HAP-1 (cell line): ENCODE data around the gene HADHA.
"Not testable (repeated sequence)": the region's sequence is repeated elsewhere in the genome, so short reads cannot be mapped to it uniquely, and the experiment has no call there.

Source experiments
- DNase-seq, 2 experiments: peaks; one replicate each; pipeline ENCODE4 v3.0.0-alpha.2; 2016 to 2020; ENCODE audit warnings: low spot score in 2 of 2
- H3K27me3 ChIP-seq: fragments of 250-450 bp; sonication (Bioruptor Pico); 2 replicates; pipeline ENCODE4 v1.5.1; 2020; ENCODE audit warnings: low read depth, mild to moderate bottlenecking, moderate library complexity
- H3K36me3 ChIP-seq: fragments of 250-450 bp; sonication (Bioruptor Pico); replicated peaks from 2 replicates; pipeline ENCODE4 v1.5.1; 2020; ENCODE audit warnings: mild to moderate bottlenecking
- H3K4me1 ChIP-seq: fragments of 250-450 bp; sonication (Bioruptor Pico); 2 replicates; pipeline ENCODE4 v1.5.1; 2020; ENCODE audit warnings: mild to moderate bottlenecking
- H3K4me3 ChIP-seq: fragments of 250-450 bp; sonication (Bioruptor Pico); 2 replicates; pipeline ENCODE4 v1.5.1; 2020; ENCODE audit warnings: mild to moderate bottlenecking, moderate library complexity
- H3K9me3 ChIP-seq: fragments of 250-450 bp; sonication (Bioruptor Pico); 2 replicates; pipeline ENCODE4 v1.5.1; 2020; ENCODE audit warnings: mild to moderate bottlenecking, moderate library complexity
- in situ Hi-C: fragments of 300-500 bp; cut with MboI; formaldehyde crosslinking; loops from 3 replicates; pipeline ENCODE4 v1.14.3; 2020; ENCODE audit warnings: low sequenced_read_pairs, inconsistent platforms, mixed read lengths

HADHA gene

GRCh38 chr2:26172189-26172870 lies 72.1 kb downstream of the HADHA start:
- in situ Hi-C loops, result no loop called here
- Histone ChIP-seq H3K4me3 (peak overlapping the region; percentile 29), H3K27me3 (no peaks in the 10 kb centered on the region), H3K4me1 (no peaks in the 10 kb centered on the region; the same call in 1 of the 2 replicates), H3K9me3 (no peaks in the 10 kb centered on the region), H3K36me3 (no peaks in the 10 kb centered on the region; the same call in 1 of the 2 replicates)
- peak; percentile 40 to 70 for DNase-seq

- Histone ChIP-seq H3K9me3 (no peaks in the 10 kb centered on the region), H3K27me3 (no peaks in the 10 kb centered on the region), H3K36me3 (no peaks in the 10 kb centered on the region), H3K4me1 (no peaks in the 10 kb centered on the region; the same call in 1 of the 2 replicates), H3K4me3 (no peak overlapping the region)
- in situ Hi-C loops, result no loop called here
- DNase-seq, result no peak
Measured at GRCh38 chr2:26170795-26171194, 73.6 kb downstream of the HADHA start.

GRCh38 chr2:26169681-26170414 lies 74.6 kb downstream of the HADHA start:
- H3K36me3 ChIP-seq, result no peaks in the 10 kb centered on the region
- DNase-seq, result no peak
- H3K9me3 ChIP-seq, result no peaks in the 10 kb centered on the region
- H3K4me1 ChIP-seq, result no peaks in the 10 kb centered on the region; the same call in 1 of the 2 replicates
- no peak overlapping the region for H3K4me3 ChIP-seq
- no peaks in the 10 kb centered on the region for H3K27me3 ChIP-seq
- in situ Hi-C loops, result no loop called here

GRCh38 chr2:26169226-26169625 lies 75.2 kb downstream of the HADHA start:
- in situ Hi-C loops, result no loop called here
- no peak for DNase-seq
- Histone ChIP-seq H3K27me3 (no peaks in the 10 kb centered on the region), H3K9me3 (no peaks in the 10 kb centered on the region), H3K4me1 (no peaks in the 10 kb centered on the region; the same call in 1 of the 2 replicates), H3K36me3 (no peaks in the 10 kb centered on the region), H3K4me3 (no peak overlapping the region)

GRCh38 chr2:26168785-26169184 lies 75.6 kb downstream of the HADHA start:
- DNase-seq, result no peak
- Histone ChIP-seq H3K36me3 (no peaks in the 10 kb centered on the region), H3K9me3 (no peaks in the 10 kb centered on the region), H3K27me3 (no peaks in the 10 kb centered on the region), H3K4me3 (no peak overlapping the region), H3K4me1 (no peaks in the 10 kb centered on the region)
- in situ Hi-C loops, result no loop called here

- DNase-seq, H3K9me3 ChIP-seq, H3K4me1 ChIP-seq, H3K27me3 ChIP-seq, H3K4me3 ChIP-seq, in situ Hi-C loops, H3K36me3 ChIP-seq: not testable (repeated sequence)
Measured at GRCh38 chr2:26166541-26166940, 77.9 kb downstream of the HADHA start.

GRCh38 chr2:26165403-26165802 lies 79.0 kb downstream of the HADHA start:
- in situ Hi-C loops, result no loop called here
- Histone ChIP-seq H3K9me3 (no peaks in the 10 kb centered on the region), H3K27me3 (no peaks in the 10 kb centered on the region), H3K4me3 (no peak overlapping the region), H3K4me1 (no peaks in the 10 kb centered on the region), H3K36me3 (no peaks in the 10 kb centered on the region)
- no peak for DNase-seq

- H3K9me3 ChIP-seq, result no peaks in the 10 kb centered on the region
- no peaks in the 10 kb centered on the region for H3K36me3 ChIP-seq
- no peak overlapping the region for H3K4me3 ChIP-seq
- no peaks in the 10 kb centered on the region for H3K4me1 ChIP-seq
- in situ Hi-C loops, result no loop called here
- no peak for DNase-seq
- no peaks in the 10 kb centered on the region for H3K27me3 ChIP-seq
Measured at GRCh38 chr2:26164641-26165211, 79.7 kb downstream of the HADHA start.

GRCh38 chr2:26164231-26164630 lies 80.2 kb downstream of the HADHA start:
- no peak for DNase-seq
- in situ Hi-C loops, result no loop called here
- H3K9me3 ChIP-seq, result no peaks in the 10 kb centered on the region
- H3K36me3 ChIP-seq, result no peaks in the 10 kb centered on the region
- H3K4me1 ChIP-seq, result no peaks in the 10 kb centered on the region
- H3K27me3 ChIP-seq, result no peaks in the 10 kb centered on the region
- H3K4me3 ChIP-seq, result no peak overlapping the region

- no peaks in the 10 kb centered on the region for H3K9me3 ChIP-seq
- in situ Hi-C loops, result no loop called here
- no peaks in the 10 kb centered on the region for H3K27me3 ChIP-seq
- no peaks in the 10 kb centered on the region for H3K36me3 ChIP-seq
- no peak for DNase-seq
- no peak overlapping the region for H3K4me3 ChIP-seq
- H3K4me1 ChIP-seq, result no peaks in the 10 kb centered on the region
Measured at GRCh38 chr2:26162963-26163362, 81.5 kb downstream of the HADHA start.

GRCh38 chr2:26161926-26162325 lies 82.5 kb downstream of the HADHA start:
- Histone ChIP-seq H3K9me3 (no peaks in the 10 kb centered on the region), H3K4me1 (no peaks in the 10 kb centered on the region), H3K36me3 (no peaks in the 10 kb centered on the region), H3K27me3 (no peaks in the 10 kb centered on the region), H3K4me3 (no peak overlapping the region)
- DNase-seq, result no peak
- in situ Hi-C loops, result no loop called here

GRCh38 chr2:26157580-26157979 lies 86.9 kb downstream of the HADHA start:
- H3K36me3 ChIP-seq, result no peaks in the 10 kb centered on the region
- H3K27me3 ChIP-seq, result no peaks in the 10 kb centered on the region
- peaks cover 4% of the 10 kb centered on the region for H3K9me3 ChIP-seq
- DNase-seq, result no peak
- H3K4me1 ChIP-seq, result no peaks in the 10 kb centered on the region
- H3K4me3 ChIP-seq, result no peak overlapping the region
- in situ Hi-C loops, result no loop called here

GRCh38 chr2:26150243-26150642 lies 94.2 kb downstream of the HADHA start:
- H3K4me1 ChIP-seq, result no peaks in the 10 kb centered on the region
- H3K9me3 ChIP-seq, result peaks cover 4% of the 10 kb centered on the region
- in situ Hi-C loops, result no loop called here
- H3K4me3 ChIP-seq, result no peak overlapping the region
- H3K36me3 ChIP-seq, result no peaks in the 10 kb centered on the region
- DNase-seq, result no peak
- H3K27me3 ChIP-seq, result peaks cover 2% of the 10 kb centered on the region; the same call in 1 of the 2 replicates

- no peaks in the 10 kb centered on the region for H3K4me1 ChIP-seq
- no peaks in the 10 kb centered on the region for H3K36me3 ChIP-seq
- DNase-seq, result no peak
- H3K9me3 ChIP-seq, result no peaks in the 10 kb centered on the region
- peaks cover 2% of the 10 kb centered on the region; the same call in 1 of the 2 replicates for H3K27me3 ChIP-seq
- no peak overlapping the region for H3K4me3 ChIP-seq
- in situ Hi-C loops, result loop anchor here (5.0 to 10.0 kb wide), 3 partner anchors 156 to 294 kb away; no protein-coding TSS in a partner anchor
Measured at GRCh38 chr2:26148501-26148900, 95.9 kb downstream of the HADHA start.
